Skeletal muscle satellite cell (primary cell): ENCODE measurements around the gene MAP3K8. TPM values are rescaled to one million over a fixed set of nuclear protein-coding genes. Genes with fewer than 3 reads are reported as not detected.

Experiments
- H3K27me3 ChIP-seq: 2 replicates; pipeline ENCODE4 v1.7.0; 2013; ENCODE audit warnings: low read length; ENCODE audit not compliant: control insufficient read depth, insufficient read depth
- H3K36me3 ChIP-seq: 2 replicates; pipeline ENCODE4 v1.7.0; 2013; ENCODE audit warnings: mild to moderate bottlenecking, control low read depth, low read length; ENCODE audit not compliant: insufficient read depth
- H3K4me1 ChIP-seq: 2 replicates; pipeline ENCODE4 v1.7.0; 2013; ENCODE audit warnings: low read length; ENCODE audit not compliant: control insufficient read depth, insufficient read depth
- H3K4me2 ChIP-seq: 2 replicates; pipeline ENCODE4 v1.7.0; 2013; ENCODE audit warnings: mild to moderate bottlenecking, low read length
- H3K4me3 ChIP-seq: 2 replicates; pipeline ENCODE4 v1.7.0; 2013; ENCODE audit warnings: low read length
- H3K9ac ChIP-seq: 2 replicates; pipeline ENCODE4 v1.7.0; 2013; ENCODE audit warnings: mild to moderate bottlenecking, low read depth, low read length, moderate library complexity
- H3K9me3 ChIP-seq: replicated peaks from 2 replicates; pipeline ENCODE4 v1.7.0; 2013; ENCODE audit warnings: mild to moderate bottlenecking, control low read depth, low read length
- total RNA-seq: library from RNA; depleted of rRNA; stranded (reverse); fragments of >200 nt; gene quantifications from 2 replicates; pipeline ENCODE4 v1.2.3, GENCODE V29; 2012; rRNA removed

MAP3K8 gene
- 3.0 and 7.2 TPM in 2 replicates for total RNA-seq

DNA sequence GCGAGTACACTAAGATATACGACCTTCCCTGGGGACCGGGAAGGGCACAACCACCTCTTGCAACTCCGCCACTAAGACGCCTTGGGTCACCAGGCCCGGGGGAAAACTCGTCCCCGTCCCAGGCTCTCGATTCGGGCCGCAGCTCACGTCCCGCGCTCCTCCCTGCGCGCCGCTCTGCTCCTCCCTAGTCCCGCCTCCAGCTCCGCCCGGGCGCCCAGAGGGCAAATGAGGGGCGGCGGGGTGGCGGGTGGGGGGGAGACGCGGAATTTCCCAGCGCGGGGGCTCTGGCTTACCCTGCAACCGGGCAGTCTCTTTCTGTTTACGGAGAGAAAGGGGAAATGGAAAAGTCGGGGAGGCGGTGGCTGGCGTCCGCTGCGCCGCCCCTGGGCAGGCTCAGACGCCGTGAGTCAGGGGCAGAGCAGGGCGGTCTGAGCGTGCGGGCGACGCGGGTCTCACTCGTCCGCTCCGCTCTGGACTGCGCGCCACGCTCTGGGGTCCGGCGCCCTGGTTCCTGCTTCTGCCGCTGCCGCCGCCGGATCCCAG, at the start of gene MAP3K8:
MAP3K8 (plus strand) TSS at position 455 of the 543 bp plus-strand sequence. CDS start 4,755 bp downstream, outside the sequence.
- peak within 1 kb of the TSS; percentile 82 for H3K4me3 ChIP-seq

GRCh38 chr10:30384701-30385201, 49.2 kb upstream of the MAP3K8 start:
- Histone ChIP-seq H3K9ac (no peak overlapping the region), H3K27me3 (peaks cover 81% of the 10 kb centered on the region), H3K9me3 (no peaks in the 10 kb centered on the region), H3K4me1 (peaks cover 2% of the 10 kb centered on the region), H3K36me3 (no peaks in the 10 kb centered on the region), H3K4me2 (no peak overlapping the region), H3K4me3 (no peak overlapping the region)

More for the DNA sequence above, at the start of gene MAP3K8:
- peaks cover 34% of the 10 kb centered on the region for H3K4me1 ChIP-seq
- H3K27me3 ChIP-seq: no peaks in the 10 kb centered on the region
- no peaks in the 10 kb centered on the region for H3K36me3 ChIP-seq
- H3K9ac ChIP-seq: peak within 1 kb of the TSS; percentile 76
- peak within 1 kb of the TSS; percentile 98 for H3K4me2 ChIP-seq
- H3K9me3 ChIP-seq: no peaks in the 10 kb centered on the region

DNA sequence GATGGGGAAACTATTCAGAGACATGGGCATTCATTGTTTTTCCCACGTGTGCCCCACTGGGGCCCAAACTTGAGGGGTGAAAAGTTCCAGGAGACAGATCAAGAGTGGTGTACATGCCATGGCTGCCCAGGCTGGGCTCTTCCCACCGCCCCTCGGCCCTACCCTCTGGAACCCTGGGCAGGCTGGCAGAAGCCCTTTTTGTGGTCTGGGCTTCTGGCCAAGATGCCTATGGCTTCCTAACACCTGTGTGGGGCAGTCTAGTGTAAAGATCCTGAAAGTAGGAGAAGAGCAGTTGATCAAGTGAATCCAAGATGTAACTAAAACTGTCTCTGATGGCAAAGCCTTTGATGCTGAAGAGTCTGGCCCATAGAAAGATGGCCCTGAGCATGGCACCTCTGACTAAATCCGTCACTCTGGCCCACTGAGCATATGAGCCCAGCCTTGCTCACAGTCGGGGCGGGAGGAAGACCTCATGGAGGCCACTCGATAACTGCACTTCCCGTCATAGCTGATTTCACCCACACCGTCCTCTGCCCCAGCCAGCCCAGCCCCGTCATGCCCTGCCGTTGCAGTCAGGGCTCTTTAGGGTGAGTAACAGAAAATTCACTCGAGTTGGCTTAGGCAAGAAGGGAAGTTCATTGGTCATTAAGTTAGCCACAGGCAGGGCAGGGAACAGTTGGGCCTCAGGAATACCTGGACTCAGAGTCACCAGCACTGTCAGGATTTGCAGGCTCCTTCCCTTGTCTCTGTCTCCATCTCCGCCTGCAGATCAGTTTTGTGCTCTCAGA, 47.0 kb upstream of the MAP3K8 start:
- Histone ChIP-seq H3K27me3 (peaks cover 76% of the 10 kb centered on the region), H3K9me3 (no peaks in the 10 kb centered on the region)

DNA sequence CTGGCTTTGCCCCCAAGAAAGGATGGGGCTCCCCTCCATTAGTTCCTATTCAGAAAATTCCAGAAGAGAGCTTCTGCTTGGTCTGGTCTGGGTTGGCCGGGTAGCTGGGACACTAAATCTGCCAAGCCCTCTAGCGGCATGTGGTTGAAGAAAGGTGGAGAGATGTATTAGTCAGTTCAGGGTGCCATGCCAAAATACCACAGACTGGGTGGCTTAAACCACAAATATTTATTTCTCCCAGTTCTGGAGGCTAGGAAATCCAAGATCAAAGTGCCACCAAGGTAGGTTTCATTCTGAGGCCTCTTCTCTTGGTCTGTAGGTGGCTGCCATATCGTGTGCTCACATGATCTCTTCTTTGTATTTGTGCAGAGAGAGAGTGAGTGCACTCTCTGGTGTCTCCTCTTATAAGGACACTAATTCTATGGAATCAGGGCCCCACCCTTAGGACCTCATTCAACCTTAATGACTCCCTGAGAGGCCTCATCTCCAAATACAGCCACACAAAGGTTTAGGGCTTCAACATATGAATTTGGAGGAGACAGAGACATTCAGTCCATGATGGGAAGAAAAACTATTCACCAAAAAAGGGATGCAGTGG, 46.2 kb upstream of the MAP3K8 start:
- H3K4me3 ChIP-seq: no peak overlapping the region
- H3K36me3 ChIP-seq: no peaks in the 10 kb centered on the region
- peaks cover 2% of the 10 kb centered on the region for H3K4me1 ChIP-seq
- no peak overlapping the region for H3K9ac ChIP-seq
- H3K4me2 ChIP-seq: no peak overlapping the region
- peaks cover 72% of the 10 kb centered on the region for H3K27me3 ChIP-seq
- H3K9me3 ChIP-seq: no peaks in the 10 kb centered on the region

More for the DNA sequence above, 47.0 kb upstream of the MAP3K8 start:
- Histone ChIP-seq H3K36me3 (no peaks in the 10 kb centered on the region), H3K4me2 (no peak overlapping the region), H3K9ac (no peak overlapping the region), H3K4me3 (no peak overlapping the region), H3K4me1 (peaks cover 2% of the 10 kb centered on the region)

DNA sequence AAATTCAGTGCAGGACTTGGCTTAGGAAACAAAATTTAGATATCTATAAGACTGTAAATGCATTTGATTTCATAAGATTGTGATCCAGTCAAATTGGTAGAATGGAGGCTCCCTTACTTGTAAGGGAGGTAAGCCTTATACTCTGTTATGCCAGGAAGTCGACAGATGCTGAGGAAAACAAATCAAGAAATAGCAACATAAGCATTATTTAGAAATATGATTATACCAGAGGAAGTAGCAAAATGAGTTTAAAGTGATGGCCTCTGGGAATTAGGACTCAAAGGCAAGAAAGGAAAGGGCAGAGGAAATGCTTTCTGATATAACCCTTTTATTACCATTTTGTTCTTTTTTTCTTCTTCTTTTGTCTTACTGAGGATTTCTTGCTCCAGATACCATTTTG, 44.4 kb upstream of the MAP3K8 start:
- H3K27me3 ChIP-seq: peaks cover 63% of the 10 kb centered on the region
- H3K4me1 ChIP-seq: peaks cover 2% of the 10 kb centered on the region
- no peak overlapping the region for H3K4me3 ChIP-seq
- H3K9me3 ChIP-seq: no peaks in the 10 kb centered on the region
- H3K9ac ChIP-seq: no peak overlapping the region
- H3K4me2 ChIP-seq: no peak overlapping the region
- H3K36me3 ChIP-seq: no peaks in the 10 kb centered on the region

GRCh38 chr10:30390207-30390606, 43.8 kb upstream of the MAP3K8 start:
- H3K9ac ChIP-seq: no peak overlapping the region

GRCh38 chr10:30391266-30391665, 42.7 kb upstream of the MAP3K8 start:
- H3K4me1 ChIP-seq: peaks cover 2% of the 10 kb centered on the region
- H3K9ac ChIP-seq: no peak overlapping the region
- H3K36me3 ChIP-seq: no peaks in the 10 kb centered on the region
- no peak overlapping the region for H3K4me3 ChIP-seq
- no peaks in the 10 kb centered on the region for H3K9me3 ChIP-seq
- peaks cover 66% of the 10 kb centered on the region for H3K27me3 ChIP-seq
- H3K4me2 ChIP-seq: no peak overlapping the region

More at GRCh38 chr10:30390207-30390606, 43.8 kb upstream of the MAP3K8 start:
- Histone ChIP-seq H3K27me3 (peaks cover 62% of the 10 kb centered on the region), H3K4me1 (peaks cover 2% of the 10 kb centered on the region), H3K4me3 (no peak overlapping the region), H3K36me3 (no peaks in the 10 kb centered on the region), H3K9me3 (no peaks in the 10 kb centered on the region), H3K4me2 (no peak overlapping the region)

DNA sequence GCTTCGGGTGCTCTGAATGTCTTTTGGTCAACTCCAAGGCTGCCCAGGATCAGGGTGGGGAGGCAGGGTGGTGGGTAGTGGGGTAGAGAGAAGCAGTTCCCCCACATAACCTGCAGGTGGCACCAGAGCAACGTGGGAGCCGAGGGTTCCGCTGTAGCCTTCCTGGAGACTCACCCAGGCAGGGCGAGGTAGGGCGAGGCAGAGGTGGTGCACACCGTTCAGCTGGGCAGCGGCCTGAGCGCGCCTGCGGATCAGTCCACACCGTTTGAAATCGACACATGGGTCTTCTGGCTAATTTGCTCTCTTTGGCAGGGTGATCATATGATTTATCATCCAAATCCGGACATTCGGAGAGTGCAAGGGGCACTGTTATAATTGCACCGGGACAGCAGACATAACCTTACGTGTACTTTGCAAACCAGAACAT, 41.4 kb upstream of the MAP3K8 start:
- H3K9ac ChIP-seq: no peak overlapping the region
- no peak overlapping the region for H3K4me3 ChIP-seq
- H3K27me3 ChIP-seq: peaks cover 67% of the 10 kb centered on the region
- H3K4me1 ChIP-seq: no peaks in the 10 kb centered on the region
- H3K4me2 ChIP-seq: peak overlapping the region; percentile 70
- no peaks in the 10 kb centered on the region for H3K9me3 ChIP-seq
- H3K36me3 ChIP-seq: no peaks in the 10 kb centered on the region

DNA sequence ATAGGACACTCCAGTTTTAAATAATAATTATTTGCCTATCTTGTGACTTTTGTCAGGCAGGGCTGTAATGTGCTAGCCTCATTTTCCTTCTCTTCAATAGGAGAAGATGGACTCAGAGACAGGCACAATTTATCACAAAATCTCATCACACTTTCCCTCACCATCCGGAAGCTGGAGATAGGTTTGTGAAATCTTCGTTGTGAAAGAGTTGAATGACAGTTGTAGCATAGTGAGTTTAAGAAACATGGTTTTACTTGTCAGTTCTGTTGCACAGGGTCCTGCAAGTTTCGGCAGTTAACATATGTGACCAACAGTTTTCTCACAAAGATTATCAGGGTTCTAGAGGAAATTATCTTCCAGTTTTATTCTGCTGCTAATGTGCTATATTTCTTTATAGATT, 37.7 kb upstream of the MAP3K8 start:
- Histone ChIP-seq H3K27me3 (peaks cover 77% of the 10 kb centered on the region), H3K4me3 (no peak overlapping the region), H3K4me1 (no peaks in the 10 kb centered on the region)

GRCh38 chr10:30396698-30397097, 37.3 kb upstream of the MAP3K8 start:
- Histone ChIP-seq H3K4me2 (no peak overlapping the region), H3K4me3 (no peak overlapping the region), H3K27me3 (peaks cover 77% of the 10 kb centered on the region), H3K9ac (no peak overlapping the region), H3K36me3 (no peaks in the 10 kb centered on the region), H3K9me3 (no peaks in the 10 kb centered on the region), H3K4me1 (no peaks in the 10 kb centered on the region)

More for the DNA sequence above, 37.7 kb upstream of the MAP3K8 start:
- Histone ChIP-seq H3K9me3 (no peaks in the 10 kb centered on the region), H3K36me3 (no peaks in the 10 kb centered on the region), H3K9ac (no peak overlapping the region), H3K4me2 (no peak overlapping the region)

DNA sequence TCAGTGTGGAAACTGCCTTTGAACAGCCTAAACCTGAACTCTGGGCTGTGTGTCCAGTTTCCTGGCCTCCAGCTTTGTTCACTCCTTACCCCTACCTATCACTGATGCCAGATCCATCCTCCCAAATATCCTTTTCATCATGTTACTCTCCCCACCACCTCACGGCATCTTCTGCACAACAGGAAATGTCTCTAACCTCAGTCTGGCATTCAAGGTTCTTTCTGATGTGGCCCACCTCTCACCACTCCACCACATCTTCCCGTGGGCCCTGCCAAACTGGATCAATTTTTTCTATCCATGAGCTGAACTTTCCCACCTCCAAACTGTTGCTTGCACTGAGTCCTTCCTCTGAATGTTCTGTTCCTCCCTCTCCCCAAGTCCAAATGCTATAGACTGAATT, 35.8 kb upstream of the MAP3K8 start:
- H3K9ac ChIP-seq: no peak overlapping the region
- H3K36me3 ChIP-seq: no peaks in the 10 kb centered on the region
- H3K4me3 ChIP-seq: no peak overlapping the region
- no peak overlapping the region for H3K4me2 ChIP-seq
- H3K9me3 ChIP-seq: no peaks in the 10 kb centered on the region
- H3K4me1 ChIP-seq: no peaks in the 10 kb centered on the region
- peaks cover 82% of the 10 kb centered on the region for H3K27me3 ChIP-seq
